K562 (cell line): ENCODE data around the gene DMWD. TPM values are rescaled to one million over a fixed set of nuclear protein-coding genes. Genes with fewer than 3 reads are reported as not detected.

ENCODE experiments used
- ATF7 ChIP-seq: fragments of 450-650 bp; IDR thresholded peaks from 2 replicates; pipeline ENCODE4 v1.7.1; 2014; ENCODE audit warnings: mild to moderate bottlenecking, moderate library complexity
- CC2D1A ChIP-seq: fragments of 450-650 bp; IDR thresholded peaks from 2 replicates; pipeline ENCODE4 v1.6.1; 2017; ENCODE audit warnings: mild to moderate bottlenecking
- MTF1 ChIP-seq: fragments of 250-450 bp; sonication (Bioruptor Pico); IDR thresholded peaks from 2 replicates; pipeline ENCODE4 v1.9.0; 2021; ENCODE audit warnings: moderate library complexity, mild to moderate bottlenecking, inconsistent platforms, borderline replicate concordance
- MXI1 ChIP-seq: IDR thresholded peaks from 2 replicates; pipeline ENCODE4 v1.6.1; 2011; ENCODE audit warnings: low read depth, mild to moderate bottlenecking, improper control_type of control experiment, low read length
- NR2F6 ChIP-seq: fragments of 450-650 bp; formaldehyde crosslinking; IDR thresholded peaks from 2 replicates; pipeline ENCODE4 v1.4.0; 2020; ENCODE audit warnings: mild to moderate bottlenecking
- SETDB1 ChIP-seq: IDR thresholded peaks from one replicate; pipeline ENCODE4 v1.6.1; 2012; ENCODE audit warnings: low read length, control low read depth, inconsistent platforms
- SNIP1 ChIP-seq: fragments of 450-650 bp; IDR thresholded peaks from 2 replicates; pipeline ENCODE4 v1.7.1; 2017; ENCODE audit warnings: low read depth, mild to moderate bottlenecking
- SPI1 ChIP-seq: IDR thresholded peaks from 2 replicates; pipeline ENCODE4 v1.6.1; 2011; ENCODE audit warnings: low read depth, low read length, control low read depth, borderline replicate concordance
- STAT6 ChIP-seq: sonication (generic); formaldehyde crosslinking; IDR thresholded peaks from 2 replicates; pipeline ENCODE4 v1.8.1; 2023; ENCODE audit warnings: mild to moderate bottlenecking, missing genetic modification reagents
- TEAD4 ChIP-seq, 2 experiments: sonication (generic) in 1 of 2; formaldehyde crosslinking in 1 of 2; IDR thresholded peaks; 2 replicates each; pipeline versions ENCODE4 v1.6.1 to v1.8.0; 2012 to 2022; ENCODE audit warnings: borderline replicate concordance in 1 of 2, inconsistent platforms in 1 of 2, low read length in 1 of 2, mild to moderate bottlenecking in 1 of 2, missing genetic modification reagents in 1 of 2
- ZFP1 ChIP-seq: fragments of 450-650 bp; formaldehyde crosslinking; IDR thresholded peaks from 2 replicates; pipeline ENCODE4 v1.4.0; 2020; ENCODE audit warnings: mild to moderate bottlenecking, mixed read lengths
- ZKSCAN1 ChIP-seq: fragments of 150-350 bp; IDR thresholded peaks from 2 replicates; pipeline ENCODE4 v1.6.1; 2016; ENCODE audit warnings: low read depth, low read length
- ZNF436 ChIP-seq: fragments of 250-450, 450-650 bp; sonication (Bioruptor Pico); formaldehyde crosslinking; IDR thresholded peaks from 2 replicates; pipeline ENCODE4 v1.7.0; 2020; ENCODE audit warnings: mild to moderate bottlenecking
- ZNF79 ChIP-seq: fragments of 250-450 bp; sonication (Bioruptor Pico); IDR thresholded peaks from 2 replicates; pipeline ENCODE4 v1.4.0; 2020; ENCODE audit warnings: low read depth, mild to moderate bottlenecking, moderate library complexity
- polyA plus RNA-seq, 8 experiments: library from polyadenylated mRNA; depleted of rRNA in 4 of 8; stranded (reverse) in 5 of 8; unstranded in 3 of 8; fragments of >200 nt; fragmentation: Nextera tagmentation in 2 of 8; fragmentation: Illumina TruSeq in 1 of 8; extraction: Ambion mirVana in 2 of 8; extraction: Trizol in 1 of 8; gene quantifications; 2 replicates each; pipeline versions ENCODE4 v1.2.1 to v1.2.3, GENCODE V29; 2011 to 2014; ENCODE audit warnings: inconsistent platforms in 1 of 8, missing spikeins in 1 of 8
- total RNA-seq, 7 experiments: library from RNA; depleted of rRNA in 6 of 7; stranded (reverse); fragments of >200 nt in 6 of 7; fragmentation: Illumina TruSeq in 2 of 7; extraction: Trizol in 2 of 7; gene quantifications; 2 replicates each; pipeline versions ENCODE4 v1.2.1 to v1.2.3, GENCODE V29; 2011 to 2021; ENCODE audit warnings: low replicate concordance in 1 of 7
- TF ChIP-seq, protein P1 (sequence below): sonication (generic); formaldehyde crosslinking; IDR thresholded peaks from 2 replicates; pipeline ENCODE4 v1.8.1; 2023; ENCODE audit warnings: missing genetic modification reagents, mild to moderate bottlenecking, borderline replicate concordance
- TF ChIP-seq, protein P2 (sequence below), 2 experiments: fragments of 450-650 bp; IDR thresholded peaks; 2 replicates each; pipeline ENCODE4 v1.6.1; 2018; ENCODE audit warnings: mild to moderate bottlenecking in 2 of 2, low read depth in 1 of 2; ENCODE audit not compliant: partially characterized antibody in 2 of 2

Gene DMWD
- total and polyA plus RNA-seq, 9 of the 15 experiments (the other 6 are each of a cell fraction or from before 2014, with no cell fraction given): 4.7 to 54.6 (median 19.0) TPM

- TF ChIP-seq TEAD4 (IDR thresholded peaks at IDR 0.05; ENCODE audit: low read length) (peak; percentile 62), TEAD4 (CRISPR knock-in tag; IDR thresholded peaks at IDR 0.05; ENCODE audit: borderline replicate concordance) (no peak), SNIP1 (no peak), ZFP1 (CRISPR knock-in tag) (no peak), ZNF436 (CRISPR knock-in tag) (no peak), SETDB1 (no peak), CC2D1A (no peak), SPI1 (no peak), ATF7 (peak; percentile 83), ZNF79 (CRISPR knock-in tag) (no peak), STAT6 (CRISPR knock-in tag) (no peak), MXI1 (no peak), ZKSCAN1 (peak; percentile 47; the same call in 1 of the 2 replicates), MTF1 (CRISPR knock-in tag) (no peak), NR2F6 (CRISPR knock-in tag) (no peak)
- TF ChIP-seq, protein P1, sequence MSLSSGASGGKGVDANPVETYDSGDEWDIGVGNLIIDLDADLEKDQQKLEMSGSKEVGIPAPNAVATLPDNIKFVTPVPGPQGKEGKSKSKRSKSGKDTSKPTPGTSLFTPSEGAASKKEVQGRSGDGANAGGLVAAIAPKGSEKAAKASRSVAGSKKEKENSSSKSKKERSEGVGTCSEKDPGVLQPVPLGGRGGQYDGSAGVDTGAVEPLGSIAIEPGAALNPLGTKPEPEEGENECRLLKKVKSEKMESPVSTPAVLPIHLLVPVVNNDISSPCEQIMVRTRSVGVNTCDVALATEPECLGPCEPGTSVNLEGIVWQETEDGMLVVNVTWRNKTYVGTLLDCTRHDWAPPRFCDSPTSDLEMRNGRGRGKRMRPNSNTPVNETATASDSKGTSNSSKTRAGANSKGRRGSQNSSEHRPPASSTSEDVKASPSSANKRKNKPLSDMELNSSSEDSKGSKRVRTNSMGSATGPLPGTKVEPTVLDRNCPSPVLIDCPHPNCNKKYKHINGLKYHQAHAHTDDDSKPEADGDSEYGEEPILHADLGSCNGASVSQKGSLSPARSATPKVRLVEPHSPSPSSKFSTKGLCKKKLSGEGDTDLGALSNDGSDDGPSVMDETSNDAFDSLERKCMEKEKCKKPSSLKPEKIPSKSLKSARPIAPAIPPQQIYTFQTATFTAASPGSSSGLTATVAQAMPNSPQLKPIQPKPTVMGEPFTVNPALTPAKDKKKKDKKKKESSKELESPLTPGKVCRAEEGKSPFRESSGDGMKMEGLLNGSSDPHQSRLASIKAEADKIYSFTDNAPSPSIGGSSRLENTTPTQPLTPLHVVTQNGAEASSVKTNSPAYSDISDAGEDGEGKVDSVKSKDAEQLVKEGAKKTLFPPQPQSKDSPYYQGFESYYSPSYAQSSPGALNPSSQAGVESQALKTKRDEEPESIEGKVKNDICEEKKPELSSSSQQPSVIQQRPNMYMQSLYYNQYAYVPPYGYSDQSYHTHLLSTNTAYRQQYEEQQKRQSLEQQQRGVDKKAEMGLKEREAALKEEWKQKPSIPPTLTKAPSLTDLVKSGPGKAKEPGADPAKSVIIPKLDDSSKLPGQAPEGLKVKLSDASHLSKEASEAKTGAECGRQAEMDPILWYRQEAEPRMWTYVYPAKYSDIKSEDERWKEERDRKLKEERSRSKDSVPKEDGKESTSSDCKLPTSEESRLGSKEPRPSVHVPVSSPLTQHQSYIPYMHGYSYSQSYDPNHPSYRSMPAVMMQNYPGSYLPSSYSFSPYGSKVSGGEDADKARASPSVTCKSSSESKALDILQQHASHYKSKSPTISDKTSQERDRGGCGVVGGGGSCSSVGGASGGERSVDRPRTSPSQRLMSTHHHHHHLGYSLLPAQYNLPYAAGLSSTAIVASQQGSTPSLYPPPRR (CRISPR knock-in tag): no peak
- TF ChIP-seq, protein P2, sequence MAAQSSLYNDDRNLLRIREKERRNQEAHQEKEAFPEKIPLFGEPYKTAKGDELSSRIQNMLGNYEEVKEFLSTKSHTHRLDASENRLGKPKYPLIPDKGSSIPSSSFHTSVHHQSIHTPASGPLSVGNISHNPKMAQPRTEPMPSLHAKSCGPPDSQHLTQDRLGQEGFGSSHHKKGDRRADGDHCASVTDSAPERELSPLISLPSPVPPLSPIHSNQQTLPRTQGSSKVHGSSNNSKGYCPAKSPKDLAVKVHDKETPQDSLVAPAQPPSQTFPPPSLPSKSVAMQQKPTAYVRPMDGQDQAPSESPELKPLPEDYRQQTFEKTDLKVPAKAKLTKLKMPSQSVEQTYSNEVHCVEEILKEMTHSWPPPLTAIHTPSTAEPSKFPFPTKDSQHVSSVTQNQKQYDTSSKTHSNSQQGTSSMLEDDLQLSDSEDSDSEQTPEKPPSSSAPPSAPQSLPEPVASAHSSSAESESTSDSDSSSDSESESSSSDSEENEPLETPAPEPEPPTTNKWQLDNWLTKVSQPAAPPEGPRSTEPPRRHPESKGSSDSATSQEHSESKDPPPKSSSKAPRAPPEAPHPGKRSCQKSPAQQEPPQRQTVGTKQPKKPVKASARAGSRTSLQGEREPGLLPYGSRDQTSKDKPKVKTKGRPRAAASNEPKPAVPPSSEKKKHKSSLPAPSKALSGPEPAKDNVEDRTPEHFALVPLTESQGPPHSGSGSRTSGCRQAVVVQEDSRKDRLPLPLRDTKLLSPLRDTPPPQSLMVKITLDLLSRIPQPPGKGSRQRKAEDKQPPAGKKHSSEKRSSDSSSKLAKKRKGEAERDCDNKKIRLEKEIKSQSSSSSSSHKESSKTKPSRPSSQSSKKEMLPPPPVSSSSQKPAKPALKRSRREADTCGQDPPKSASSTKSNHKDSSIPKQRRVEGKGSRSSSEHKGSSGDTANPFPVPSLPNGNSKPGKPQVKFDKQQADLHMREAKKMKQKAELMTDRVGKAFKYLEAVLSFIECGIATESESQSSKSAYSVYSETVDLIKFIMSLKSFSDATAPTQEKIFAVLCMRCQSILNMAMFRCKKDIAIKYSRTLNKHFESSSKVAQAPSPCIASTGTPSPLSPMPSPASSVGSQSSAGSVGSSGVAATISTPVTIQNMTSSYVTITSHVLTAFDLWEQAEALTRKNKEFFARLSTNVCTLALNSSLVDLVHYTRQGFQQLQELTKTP (IDR thresholded peaks at IDR 0.05; ENCODE audit: low read depth in 1 of 2, partially characterized antibody in 2 of 2): peak in 1 of 2 experiments; percentile 68
Observed at GRCh38 chr19:45768984-45769782, 23.5 kb downstream of the DMWD start, which contains the start of gene SIX5 (continued).
